CD4-positive, alpha-beta memory T cell (primary cell): ENCODE measurements around the gene ZNF263. TPM values are rescaled to one million over a fixed set of nuclear protein-coding genes. Genes with fewer than 3 reads are reported as not detected.

Source experiments
- CTCF ChIA-PET: fragments of 350-600 bp; sonication (Branson Sonifier 250); formaldehyde crosslinking; loops from one replicate; lab custom pipeline; 2021; ENCODE audit warnings: inconsistent platforms; ENCODE audit not compliant: partially characterized antibody; lab: Charles Lee
- POLR2A ChIA-PET: fragments of 350-600 bp; sonication (Branson Sonifier 250); formaldehyde crosslinking; loops from one replicate; lab custom pipeline; 2021; ENCODE audit not compliant: partially characterized antibody; lab: Charles Lee
- DNase-seq, 5 donors: peaks; one replicate each; pipeline versions ENCODE4 v3.0.0 to v3.0.0-alpha.2; 2020 to 2022; ENCODE audit warnings: mixed read lengths in 1 of 5
- H3K27ac ChIP-seq: one replicate; pipeline ENCODE4 v1.7.0; 2013; ENCODE audit warnings: low read depth, low read length
- H3K27me3 ChIP-seq: 2 replicates; pipeline ENCODE4 v1.7.0; 2013; ENCODE audit warnings: mild to moderate bottlenecking, low read length, moderate library complexity; ENCODE audit not compliant: insufficient read depth
- H3K36me3 ChIP-seq: 2 replicates; pipeline ENCODE4 v1.7.0; 2013; ENCODE audit warnings: mild to moderate bottlenecking, low read length, moderate library complexity; ENCODE audit not compliant: insufficient read depth
- H3K4me1 ChIP-seq: 2 replicates; pipeline ENCODE4 v1.7.0; 2013; ENCODE audit warnings: mild to moderate bottlenecking, low read length, moderate library complexity; ENCODE audit not compliant: insufficient read depth
- H3K4me3 ChIP-seq, 2 donors: one replicate each; pipeline ENCODE4 v1.7.0; 2013; ENCODE audit warnings: low read length in 2 of 2, mild to moderate bottlenecking in 1 of 2
- H3K9me3 ChIP-seq, 2 donors: one replicate each; pipeline ENCODE4 v1.7.0; 2013; ENCODE audit warnings: low read length in 2 of 2, control low read depth in 1 of 2; ENCODE audit not compliant: control insufficient read depth in 1 of 2
- H3K27ac Mint-ChIP-seq, 7 donors: one replicate each; pipeline ENCODE4 v1.8.0; 2020 to 2021; ENCODE audit warnings: mixed read lengths in 7 of 7, mild to moderate bottlenecking in 6 of 7, inconsistent platforms in 3 of 7, moderate library complexity in 3 of 7
- H3K27me3 Mint-ChIP-seq, 2 donors: one replicate each; pipeline ENCODE4 v1.8.0; 2020 to 2021; ENCODE audit warnings: mixed read lengths in 2 of 2
- H3K36me3 Mint-ChIP-seq, 2 donors: one replicate each; pipeline ENCODE4 v1.8.0; 2020 to 2021; ENCODE audit warnings: mixed read lengths in 2 of 2, inconsistent platforms in 1 of 2, mild to moderate bottlenecking in 1 of 2
- H3K4me1 Mint-ChIP-seq, 4 donors: one replicate each; pipeline ENCODE4 v1.8.0; 2020 to 2021; ENCODE audit warnings: mixed read lengths in 4 of 4, mild to moderate bottlenecking in 1 of 4
- H3K4me3 Mint-ChIP-seq, 8 donors: one replicate each; pipeline ENCODE4 v1.8.0; 2020 to 2021; ENCODE audit warnings: mixed read lengths in 8 of 8, mild to moderate bottlenecking in 7 of 8, moderate library complexity in 6 of 8, inconsistent platforms in 3 of 8
- H3K9me3 Mint-ChIP-seq, 8 donors: one replicate each; pipeline ENCODE4 v1.8.0; 2020 to 2021; ENCODE audit warnings: mixed read lengths in 8 of 8, mild to moderate bottlenecking in 5 of 8, inconsistent platforms in 3 of 8, moderate library complexity in 1 of 8
- intact Hi-C: fragments of 100-400 bp; cut with micrococcal nuclease; formaldehyde crosslinking; loops from one replicate; pipeline ENCODE4 v1.15.1; 2023
- polyA plus RNA-seq, 2 donors: library from polyadenylated mRNA; unstranded; fragments of 300-500 nt; fragmentation: Illumina TruSeq; gene quantifications; one replicate each; pipeline ENCODE4 v1.2.3, GENCODE V29; 2021
- total RNA-seq, 2 experiments: library from RNA; stranded (reverse); gene quantifications; one replicate each; pipeline ENCODE4 v1.2.3, GENCODE V29; 2021

The ZNF263 gene
- total RNA-seq (10 to 100 TPM; 44.0 to 45.1 TPM), polyA plus RNA-seq (10 to 100 TPM; 29.3 to 37.8 TPM)

GRCh38 chr16:3282730-3283542, at the start of gene ZNF263:
Gene ZNF263 (plus strand): TSS chr16:3283491. CDS start chr16:3283819, 328 bp downstream.
- H3K4me3 Mint-ChIP-seq, result peak within 1 kb of the TSS; percentile 93 to 97 (median 95)
- POLR2A ChIA-PET, result interaction anchor here (0.6 to 6.9 kb wide), 43 partner anchors 8 to 1950 kb away, joined by 3 to 80 read pairs (median 5); partner anchors contain the start of genes CLUAP1, CORO7, FLYWCH2 and IL32

GRCh38 chr16:3234543-3234856, 48.8 kb upstream of the ZNF263 start:
- H3K27ac Mint-ChIP-seq, result peak overlapping the region; percentile 96 to 99 (median 98)
- Histone ChIP-seq H3K27me3 (no peaks in the 10 kb centered on the region), H3K9me3 (peaks cover 0 to 4% of the 10 kb centered on the region in 2 donors), H3K4me1 (peaks cover 29% of the 10 kb centered on the region), H3K27ac (peak overlapping the region; percentile 88), H3K36me3 (peaks cover 32% of the 10 kb centered on the region), H3K4me3 (peak overlapping the region; percentile 91 to 94)
- CTCF ChIA-PET, result interaction anchor here (1.4 kb wide), 2 partner anchors 9 to 167 kb away, joined by 3 to 6 read pairs; partner anchors contain the start of genes ZNF174 and ZSCAN32
- H3K36me3 Mint-ChIP-seq, result peaks cover 41 to 47% of the 10 kb centered on the region in 2 donors
- H3K4me1 Mint-ChIP-seq, result peaks cover 17 to 41% (median 23%) of the 10 kb centered on the region in 4 donors
- peak overlapping the region; percentile 93 to 98 (median 96) for H3K4me3 Mint-ChIP-seq
- H3K27me3 Mint-ChIP-seq, result no peaks in the 10 kb centered on the region
- peak in 1 of 5 donors; percentile 39 for DNase-seq
- peaks cover 0 to 26% (median 16%) of the 10 kb centered on the region in 8 donors for H3K9me3 Mint-ChIP-seq
- POLR2A ChIA-PET, result interaction anchor here (0.9 to 4.5 kb wide), 18 partner anchors 9 to 166 kb away, joined by 3 to 46 read pairs (median 6); partner anchors contain the start of genes OR1F1, ZNF174, ZNF213 and ZNF263
- intact Hi-C loops, result loop anchor here (2.0 kb wide), 1 partner anchor 44 kb away; no protein-coding TSS in a partner anchor

More at GRCh38 chr16:3282730-3283542, at the start of gene ZNF263:
- H3K4me1 Mint-ChIP-seq, result peaks cover 18 to 45% (median 30%) of the 10 kb centered on the region in 4 donors
- H3K27ac ChIP-seq, result peak within 1 kb of the TSS; percentile 87
- no peaks in the 10 kb centered on the region for H3K27me3 Mint-ChIP-seq
- peak within 1 kb of the TSS; percentile 93 to 99 (median 98) for H3K27ac Mint-ChIP-seq
- H3K4me1 ChIP-seq, result peaks cover 27% of the 10 kb centered on the region
- H3K36me3 Mint-ChIP-seq, result peaks cover 37 to 45% of the 10 kb centered on the region in 2 donors
- no peaks in the 10 kb centered on the region for H3K27me3 ChIP-seq
- H3K4me3 ChIP-seq, result peak within 1 kb of the TSS; percentile 66 to 68
- H3K9me3 Mint-ChIP-seq, result peaks cover 0 to 26% (median 15%) of the 10 kb centered on the region in 8 donors
- H3K36me3 ChIP-seq, result peaks cover 18% of the 10 kb centered on the region
- DNase-seq, result peak; percentile 92 to 97 (median 95)
- H3K9me3 ChIP-seq, result peaks cover 0 to 5% of the 10 kb centered on the region in 2 donors
- intact Hi-C loops, result loop anchor here (1.0 to 5.0 kb wide), 10 partner anchors 19 to 217 kb away; partner anchors contain the start of genes TIGD7, ZNF174, ZNF200 and ZNF75A
- CTCF ChIA-PET, result interaction anchor here (1.0 to 1.6 kb wide), 6 partner anchors 15 to 255 kb away, joined by 3 to 7 read pairs (median 3); partner anchors contain the start of genes TIGD7 and ZNF75A

- H3K27me3 Mint-ChIP-seq, result no peaks in the 10 kb centered on the region
- ChIA-PET POLR2A (interaction anchor here (0.8 to 4.5 kb wide), 20 partner anchors 10 to 166 kb away, joined by 3 to 46 read pairs (median 5); partner anchors contain the start of genes OR1F1, TIGD7, ZNF174 and ZNF213), CTCF (interaction anchor here (1.4 kb wide), 2 partner anchors 9 to 166 kb away, joined by 3 to 6 read pairs; partner anchors contain the start of genes ZNF174 and ZSCAN32)
- H3K27ac Mint-ChIP-seq, result peak within 1 kb of the TSS; percentile 96 to 99 (median 98)
- H3K4me1 ChIP-seq, result peaks cover 29% of the 10 kb centered on the region
- H3K27me3 ChIP-seq, result no peaks in the 10 kb centered on the region
- H3K9me3 ChIP-seq, result peaks cover 0 to 4% of the 10 kb centered on the region in 2 donors
- H3K4me1 Mint-ChIP-seq, result peaks cover 17 to 41% (median 23%) of the 10 kb centered on the region in 4 donors
- peak within 1 kb of the TSS; percentile 91 to 94 for H3K4me3 ChIP-seq
- H3K9me3 Mint-ChIP-seq, result peaks cover 0 to 24% (median 14%) of the 10 kb centered on the region in 8 donors
- peaks cover 30% of the 10 kb centered on the region for H3K36me3 ChIP-seq
- peaks cover 39 to 45% of the 10 kb centered on the region in 2 donors for H3K36me3 Mint-ChIP-seq
- H3K4me3 Mint-ChIP-seq, result peak within 1 kb of the TSS; percentile 93 to 98 (median 96)
- intact Hi-C loops, result loop anchor here (1.0 to 2.0 kb wide), 6 partner anchors 20 to 166 kb away; partner anchors contain the start of genes TIGD7, ZNF174, ZNF75A and ZSCAN32
- H3K27ac ChIP-seq, result peak within 1 kb of the TSS; percentile 88
- peak; percentile 92 to 96 (median 95) for DNase-seq
Observed at GRCh38 chr16:3234857-3235561, 48.3 kb upstream of the ZNF263 start, which contains the start of gene ZNF200. Gene ZNF200 (minus strand): TSS chr16:3235158. CDS start chr16:3233755, 1,403 bp downstream.

GRCh38 chr16:3235856-3236669, 47.2 kb upstream of the ZNF263 start:
- H3K36me3 Mint-ChIP-seq, result peaks cover 28 to 34% of the 10 kb centered on the region in 2 donors
- ChIA-PET POLR2A (interaction anchor here (0.8 to 4.5 kb wide), 12 partner anchors 13 to 165 kb away, joined by 3 to 46 read pairs (median 10); partner anchors contain the start of genes OR1F1, TIGD7, ZNF174 and ZNF213), CTCF (interaction anchor here (1.2 to 1.4 kb wide), 2 partner anchors 20 to 165 kb away, joined by 3 read pairs; partner anchors contain the start of genes ZNF174 and ZSCAN32)
- peaks cover 13 to 41% (median 23%) of the 10 kb centered on the region in 4 donors for H3K4me1 Mint-ChIP-seq
- peaks cover 19% of the 10 kb centered on the region for H3K36me3 ChIP-seq
- H3K4me3 Mint-ChIP-seq, result peak overlapping the region; percentile 69 to 84 (median 80)
- H3K4me1 ChIP-seq, result peaks cover 29% of the 10 kb centered on the region
- intact Hi-C loops, result loop anchor here (1.0 to 2.0 kb wide), 6 partner anchors 21 to 165 kb away; partner anchors contain the start of genes TIGD7, ZNF174, ZNF75A and ZSCAN32
- no peaks in the 10 kb centered on the region for H3K9me3 ChIP-seq
- peaks cover 0 to 14% (median 5%) of the 10 kb centered on the region in 8 donors for H3K9me3 Mint-ChIP-seq
- peak; percentile 44 to 83 (median 75) for DNase-seq
- peak overlapping the region; percentile 80 to 94 (median 87) for H3K27ac Mint-ChIP-seq
- H3K27me3 ChIP-seq, result no peaks in the 10 kb centered on the region
- H3K4me3 ChIP-seq, result no peak overlapping the region
- H3K27ac ChIP-seq, result no peak overlapping the region
- no peaks in the 10 kb centered on the region for H3K27me3 Mint-ChIP-seq

- no peaks in the 10 kb centered on the region for H3K9me3 ChIP-seq
- no peaks in the 10 kb centered on the region for H3K36me3 ChIP-seq
- peaks cover 4% of the 10 kb centered on the region for H3K4me1 ChIP-seq
- Mint-ChIP-seq H3K27ac (no peak overlapping the region), H3K9me3 (peaks cover 0 to 3% (median 0%) of the 10 kb centered on the region in 8 donors), H3K4me3 (no peak overlapping the region), H3K27me3 (peaks cover 2 to 4% of the 10 kb centered on the region in 2 donors), H3K36me3 (no peaks in the 10 kb centered on the region), H3K4me1 (peaks cover 0 to 2% (median 0%) of the 10 kb centered on the region in 4 donors)
- no peak for DNase-seq
- no peak overlapping the region for H3K4me3 ChIP-seq
- H3K27ac ChIP-seq, result no peak overlapping the region
- POLR2A ChIA-PET, result no interaction called here
- intact Hi-C loops, result no loop called here
- CTCF ChIA-PET, result interaction anchor here (1.1 kb wide), 1 partner anchor 52 kb away, joined by 3 read pairs; no protein-coding TSS in a partner anchor
- no peaks in the 10 kb centered on the region for H3K27me3 ChIP-seq
Observed at GRCh38 chr16:3241761-3242160, 41.5 kb upstream of the ZNF263 start.
